GM21528 (cell line): ENCODE measurements around the gene BTK.
A peak's percentile ranks its signal among the peaks of the same experiment; 100 is the strongest.

Source experiments
- ATAC-seq: cut with Tn5 transposase; IDR thresholded peaks from one replicate; pipeline ENCODE4 v1.9.1; 2021; ENCODE audit warnings: mild to moderate bottlenecking, moderate library complexity; ENCODE audit not compliant: unreplicated experiment, low FRiP score

Gene BTK

DNA sequence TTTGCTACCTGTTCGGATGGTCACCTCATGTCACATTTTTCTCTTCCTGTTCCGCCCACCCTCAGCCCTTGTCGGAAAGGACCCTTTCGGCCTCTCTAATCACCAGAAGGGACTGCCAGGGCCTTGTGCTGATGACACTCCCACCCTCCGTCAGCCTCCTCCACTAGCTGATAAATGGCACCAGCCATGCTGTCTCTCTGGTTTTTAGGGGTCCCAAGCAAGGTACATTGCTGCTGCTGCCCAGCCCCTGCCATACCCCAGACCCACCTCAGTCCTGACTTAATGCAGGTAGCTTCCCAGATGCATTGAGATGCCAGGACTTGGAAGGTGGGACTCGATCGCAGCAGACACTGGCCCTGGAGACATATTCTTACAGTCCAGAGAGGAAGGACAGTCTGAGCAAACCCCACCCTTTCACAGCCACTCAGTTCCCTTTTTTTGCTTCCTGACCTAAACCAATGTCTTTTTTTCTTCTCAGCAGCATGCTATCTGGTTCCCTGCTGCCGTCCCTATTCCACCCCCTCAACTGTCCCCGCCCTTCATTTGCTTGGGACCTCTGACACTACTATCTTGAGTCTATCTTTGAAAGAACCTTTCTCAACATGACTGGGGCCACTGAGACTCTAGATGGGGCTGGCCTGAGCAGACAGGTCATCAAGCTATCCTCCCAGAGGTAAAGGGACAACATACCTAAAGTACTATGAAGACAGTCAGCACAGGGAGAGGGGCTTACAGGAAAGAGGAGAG lies at the start of gene BTK:
Gene BTK (minus strand): TSS at position 397 of the 747 bp plus-strand sequence. CDS start 10,907 bp downstream, outside the sequence.
- ATAC-seq = peak; percentile 74

DNA sequence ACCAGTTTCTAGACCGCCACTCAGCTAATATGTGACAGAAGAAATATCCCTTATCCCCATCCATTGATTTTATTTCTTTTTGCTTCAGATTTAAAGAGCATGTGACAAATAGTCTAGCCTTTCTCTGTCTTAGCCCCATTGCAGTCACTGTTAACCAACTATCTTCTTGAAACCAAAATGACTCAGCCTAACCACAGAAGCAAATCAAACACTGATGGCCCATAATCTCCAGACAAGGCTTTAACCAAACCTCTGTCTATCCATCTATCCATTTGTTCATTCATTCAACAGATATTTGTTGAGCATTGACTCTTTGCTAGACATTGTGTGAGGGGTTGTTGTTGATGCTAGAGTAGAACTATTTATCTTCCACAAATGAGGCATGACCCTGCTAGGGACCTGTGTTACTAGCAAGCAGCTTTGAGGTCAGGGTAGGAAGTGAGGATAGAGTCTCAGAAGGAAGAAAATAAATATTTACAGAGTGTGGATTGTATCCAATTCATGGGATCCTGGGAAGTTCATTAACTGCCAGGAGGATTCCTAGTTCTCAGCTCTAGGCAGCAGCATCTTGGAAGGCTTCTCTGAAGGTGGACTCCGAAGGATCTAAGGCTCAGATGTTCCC lies 44.6 kb upstream of the BTK start:
- peak; percentile 97 for ATAC-seq

DNA sequence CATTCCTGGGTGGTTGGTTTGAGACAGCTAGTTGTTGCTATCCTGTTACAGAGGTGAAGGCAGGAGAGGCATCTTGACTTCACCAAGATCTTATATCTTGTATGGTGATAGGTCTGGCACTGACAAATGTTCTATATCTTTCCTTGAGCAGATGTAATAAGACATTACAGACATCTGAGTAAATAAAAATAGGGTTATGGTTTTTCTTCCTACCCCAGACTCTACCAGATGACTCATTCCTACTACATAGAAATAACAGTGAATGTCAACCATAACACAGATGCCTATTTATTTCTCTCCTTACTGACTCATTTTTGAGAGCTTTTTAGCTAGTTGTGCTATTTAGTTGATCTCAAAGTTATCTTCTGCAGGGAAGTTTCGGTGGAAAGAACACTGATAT lies 43.9 kb upstream of the BTK start:
- peak; percentile 58 for ATAC-seq

DNA sequence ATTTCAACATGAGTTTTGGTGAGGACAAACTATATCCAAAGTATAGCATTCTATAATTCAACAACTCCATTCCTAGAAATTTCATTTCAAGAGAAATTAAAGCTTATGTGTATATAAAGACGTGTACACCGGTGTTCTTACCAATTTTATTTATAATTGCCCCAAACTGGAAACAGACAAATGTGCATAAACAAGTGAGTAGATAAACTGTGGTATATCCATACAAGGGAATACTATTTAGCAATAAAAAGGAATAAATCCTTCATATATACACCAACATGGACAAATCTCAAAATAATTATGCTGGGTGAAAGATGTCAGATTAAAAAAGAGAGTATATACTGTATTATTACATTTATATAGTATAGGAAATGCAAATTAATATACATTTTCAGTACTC lies 42.0 kb upstream of the BTK start:
- no peak for ATAC-seq

DNA sequence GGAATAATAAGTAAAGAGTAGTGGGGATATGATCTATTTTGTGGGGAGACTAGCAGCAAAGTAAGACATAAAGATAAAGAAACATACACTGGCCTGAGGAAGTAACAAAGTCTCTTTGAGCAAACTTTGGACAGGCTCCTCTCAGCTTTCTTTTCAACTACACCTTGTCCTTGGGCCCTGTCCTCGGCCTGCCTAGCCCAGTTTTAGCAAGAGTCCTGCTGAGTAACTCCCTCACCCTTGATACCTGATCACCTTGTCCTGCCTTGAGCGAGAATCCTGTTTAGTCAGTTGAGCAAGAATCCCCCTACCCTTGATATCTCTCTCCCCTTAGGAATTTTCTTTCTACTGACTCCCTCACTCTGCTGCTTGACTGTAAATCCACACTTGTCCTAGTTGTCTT lies 33.5 kb upstream of the BTK start:
- ATAC-seq = no peak

DNA sequence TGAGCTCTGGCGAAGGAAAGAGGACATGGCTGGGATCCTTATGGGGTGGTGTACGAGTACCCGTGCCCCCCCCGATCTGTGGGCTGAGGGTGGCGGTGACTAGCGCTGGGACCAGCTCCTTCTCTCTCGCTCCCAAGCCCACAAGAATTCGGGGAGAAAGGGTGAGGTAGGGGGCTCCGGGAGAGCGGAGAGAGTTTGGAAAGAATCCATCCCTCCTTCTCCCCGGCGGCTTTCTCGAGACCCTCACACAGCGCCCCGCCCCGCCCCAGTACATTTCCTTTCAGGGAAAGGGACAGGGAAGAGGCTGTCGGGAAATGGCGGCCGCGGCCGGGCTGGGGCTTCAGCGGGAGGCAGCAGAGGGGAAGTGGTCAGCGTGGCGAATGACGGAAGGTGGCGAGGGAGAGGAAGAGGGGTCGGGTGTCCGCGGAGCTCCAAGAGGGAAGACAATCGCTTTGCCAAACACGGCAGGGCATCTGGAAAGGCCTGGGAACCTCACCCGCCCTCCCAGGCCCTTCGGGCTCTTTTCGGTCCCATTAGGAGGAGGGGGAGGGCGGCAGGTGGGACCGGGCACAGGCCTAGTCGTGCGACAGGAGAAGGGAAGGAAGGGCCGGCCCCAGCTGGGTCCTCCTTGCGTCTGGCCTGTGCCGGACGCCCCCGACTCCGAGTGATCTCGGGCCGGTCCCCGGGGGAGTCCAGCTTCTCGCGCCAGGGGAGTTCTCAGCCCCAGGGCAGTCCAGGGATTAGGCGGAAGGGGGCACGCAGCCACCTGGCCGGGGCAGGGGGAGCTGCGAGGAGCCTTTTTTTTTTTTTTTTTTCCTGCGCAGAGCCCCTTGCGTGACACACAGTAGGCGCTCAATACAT lies 32.2 kb upstream of the BTK start:
- no peak for ATAC-seq

DNA sequence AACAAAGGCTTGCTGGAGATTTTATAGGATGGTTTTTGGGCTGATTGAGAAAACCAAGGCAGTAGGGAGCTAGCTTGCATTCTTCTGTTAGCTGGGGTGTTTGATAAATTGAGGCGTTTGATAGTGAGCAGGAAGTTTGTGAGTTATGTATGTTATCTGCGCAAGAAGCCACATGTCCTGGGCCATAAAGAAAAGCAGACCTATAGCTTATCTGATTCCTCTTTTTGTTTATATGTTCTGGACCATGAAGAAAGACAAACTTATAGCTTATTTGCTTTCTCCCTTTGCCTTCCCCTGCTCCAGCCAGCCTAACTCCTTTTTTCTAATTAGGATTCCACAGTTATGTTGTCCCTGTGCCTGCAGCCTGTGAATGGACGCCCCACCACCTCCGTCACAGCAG lies 31.2 kb upstream of the BTK start:
- no peak for ATAC-seq

DNA sequence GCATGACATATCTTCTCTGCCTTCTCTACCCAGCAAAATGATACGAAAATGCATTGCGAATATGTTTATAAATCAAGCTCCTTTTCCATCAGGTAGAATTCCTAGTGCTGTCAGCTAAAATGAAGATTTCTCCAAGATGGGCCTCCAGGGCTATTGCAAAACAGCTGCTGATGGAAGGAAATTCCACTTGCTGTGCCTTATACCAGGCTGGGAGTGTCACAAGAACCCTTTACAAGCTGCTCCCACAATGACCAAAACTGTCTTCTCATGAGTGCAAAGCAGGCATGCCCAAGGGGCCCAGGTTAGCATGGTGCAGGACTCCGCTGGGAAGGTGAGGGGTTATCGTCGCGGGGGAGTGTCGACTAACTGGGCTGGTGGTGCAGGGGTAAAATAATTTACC lies 30.7 kb upstream of the BTK start:
- ATAC-seq = no peak

DNA sequence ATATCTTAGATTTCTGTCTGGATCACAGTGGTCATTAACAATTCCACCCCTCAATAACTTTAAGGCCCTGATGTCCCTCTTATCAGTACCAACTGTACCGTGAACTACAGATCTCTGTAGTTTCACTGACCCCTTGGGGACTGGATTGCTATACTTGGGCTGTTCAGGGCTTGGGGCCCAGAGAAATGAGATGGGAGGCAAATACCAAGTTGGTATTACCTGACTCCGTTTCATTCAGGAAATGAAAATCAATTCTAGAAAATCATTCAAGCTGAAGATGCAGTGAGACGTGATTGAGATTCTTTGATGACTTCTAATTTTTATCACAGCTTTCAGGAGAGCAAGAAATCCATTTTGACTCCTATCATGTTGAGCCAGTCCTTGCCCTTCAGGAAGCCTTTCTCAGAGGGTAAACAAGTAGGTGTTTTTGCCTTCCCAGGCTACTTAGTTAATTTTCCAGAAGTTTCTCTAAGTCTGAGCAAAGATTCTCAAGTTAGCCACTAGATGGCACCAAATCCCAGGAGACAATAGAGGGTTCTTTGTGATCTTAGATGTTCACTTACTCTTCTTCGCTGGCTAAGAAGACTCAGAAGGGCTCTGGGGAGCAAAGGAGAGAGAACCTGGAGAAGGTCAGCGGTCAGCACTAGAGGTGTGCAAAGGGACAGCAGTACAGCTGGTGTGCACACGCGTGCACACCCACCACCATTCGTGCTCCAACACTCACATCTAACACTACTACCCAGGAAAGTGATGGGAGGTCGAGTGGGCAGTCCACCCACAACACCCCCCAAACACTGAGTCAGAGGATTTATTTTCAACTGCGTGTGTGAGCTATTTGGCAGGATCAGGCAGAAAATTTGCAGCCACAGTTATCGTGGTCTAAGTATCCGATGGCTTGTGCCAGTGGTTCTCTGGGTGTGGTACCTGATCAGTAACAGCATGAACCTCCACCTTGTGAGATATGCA lies 29.5 kb upstream of the BTK start:
- peak; percentile 56 for ATAC-seq

DNA sequence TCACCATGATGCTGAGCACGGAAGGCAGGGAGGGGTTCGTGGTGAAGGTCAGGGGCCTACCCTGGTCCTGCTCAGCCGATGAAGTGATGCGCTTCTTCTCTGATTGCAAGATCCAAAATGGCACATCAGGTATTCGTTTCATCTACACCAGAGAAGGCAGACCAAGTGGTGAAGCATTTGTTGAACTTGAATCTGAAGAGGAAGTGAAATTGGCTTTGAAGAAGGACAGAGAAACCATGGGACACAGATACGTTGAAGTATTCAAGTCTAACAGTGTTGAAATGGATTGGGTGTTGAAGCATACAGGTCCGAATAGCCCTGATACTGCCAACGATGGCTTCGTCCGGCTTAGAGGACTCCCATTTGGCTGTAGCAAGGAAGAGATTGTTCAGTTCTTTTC lies 26.0 kb upstream of the BTK start:
- no peak for ATAC-seq

DNA sequence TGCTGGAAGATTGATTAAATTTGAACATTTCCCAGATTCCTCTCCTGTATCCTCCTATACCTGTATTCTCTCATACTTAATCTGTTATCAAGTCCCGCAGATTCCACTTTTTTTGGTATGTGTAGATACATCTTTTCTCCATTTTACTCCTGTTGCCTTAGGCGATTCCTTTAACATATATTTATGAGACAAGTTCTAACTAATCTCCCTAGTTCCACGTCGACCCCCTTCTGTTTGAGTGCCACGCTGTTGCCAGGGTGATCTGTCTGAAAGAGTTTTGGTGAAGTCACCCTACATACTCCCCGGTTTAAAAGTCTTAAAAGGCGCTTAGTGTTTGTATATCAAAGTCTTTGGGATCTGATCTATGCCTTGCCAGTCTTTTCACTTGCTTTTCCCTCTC lies 24.5 kb upstream of the BTK start:
- no peak for ATAC-seq

DNA sequence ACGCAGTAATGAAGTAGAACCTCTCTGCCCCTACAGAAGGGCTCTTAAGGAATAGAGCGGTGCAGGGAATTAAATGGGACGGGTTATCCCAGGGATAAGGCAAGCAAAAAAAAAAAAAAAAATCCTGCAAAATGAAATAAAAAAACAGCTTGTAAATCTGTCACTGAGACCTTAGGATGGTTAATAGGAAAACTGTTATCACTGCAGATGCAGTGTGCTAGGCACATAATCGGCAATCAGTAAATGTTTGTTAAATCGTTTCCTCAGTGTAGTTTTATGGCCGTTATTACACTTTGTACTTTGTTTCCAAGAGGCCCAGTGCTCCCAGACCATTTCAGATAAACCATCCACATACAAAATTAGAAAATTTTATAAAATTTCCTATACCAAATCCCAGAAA lies 23.1 kb upstream of the BTK start:
- no peak for ATAC-seq

DNA sequence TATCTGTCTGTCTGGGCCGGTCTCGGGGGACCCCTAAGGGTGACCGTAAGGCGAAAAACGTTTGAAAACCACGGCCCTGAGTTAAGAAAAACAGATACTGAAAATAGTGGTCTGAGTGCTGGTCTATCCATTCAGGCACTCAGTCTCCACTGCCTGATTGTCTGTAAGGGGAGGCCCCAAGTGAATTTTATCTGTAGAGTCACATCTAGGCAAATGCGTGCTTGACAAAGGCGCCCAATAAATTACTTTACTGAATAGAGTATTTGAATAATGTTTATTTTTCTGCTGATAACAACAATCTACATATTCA lies 22.5 kb upstream of the BTK start:
- ATAC-seq = no peak

DNA sequence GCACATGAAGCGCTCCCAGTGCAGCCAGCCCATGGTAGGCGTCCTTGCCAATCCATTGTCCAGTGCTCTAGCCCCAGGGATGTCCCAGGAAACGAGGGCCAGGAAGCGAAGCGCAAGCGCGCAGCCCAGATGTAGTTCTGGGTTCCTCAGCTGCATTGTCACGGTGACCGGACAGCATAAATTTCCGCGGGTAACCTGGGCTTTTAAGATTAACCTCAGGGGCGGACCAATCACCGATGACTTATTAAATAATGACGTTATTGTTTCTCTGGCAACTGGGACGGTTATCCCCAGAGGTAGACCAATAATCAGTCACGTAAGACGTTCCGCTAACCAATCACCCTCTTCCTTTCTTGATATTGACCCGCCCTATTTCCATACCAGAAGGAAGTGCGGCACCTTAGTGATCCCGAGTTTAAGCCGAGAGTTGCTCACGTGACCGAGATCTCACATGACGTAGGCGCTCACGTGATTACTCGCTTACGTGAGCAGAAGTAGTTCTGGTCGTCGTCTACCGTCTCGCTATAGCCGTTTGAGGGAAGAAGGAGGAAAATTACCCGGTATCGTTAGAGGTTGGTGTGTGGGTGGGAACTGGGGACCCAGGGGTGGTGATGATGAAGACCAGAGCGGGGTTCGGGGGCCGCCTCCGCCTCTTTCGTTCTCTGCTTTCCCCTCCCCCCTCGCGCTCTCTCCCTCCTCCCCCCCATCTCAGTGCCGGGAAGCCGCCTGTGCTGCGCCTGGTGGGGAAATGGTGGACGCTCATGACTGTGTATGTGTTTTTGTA lies 21.9 kb upstream of the BTK start, which contains the start of the genes GLA and HNRNPH2:
Gene GLA (minus strand): TSS at position 178 of the 784 bp plus-strand sequence. CDS start 22 bp downstream, at position 156.
Gene HNRNPH2 (plus strand): TSS at position 475 of the 784 bp plus-strand sequence. CDS start 3,767 bp downstream, outside the sequence.
- ATAC-seq = peak; percentile 96

DNA sequence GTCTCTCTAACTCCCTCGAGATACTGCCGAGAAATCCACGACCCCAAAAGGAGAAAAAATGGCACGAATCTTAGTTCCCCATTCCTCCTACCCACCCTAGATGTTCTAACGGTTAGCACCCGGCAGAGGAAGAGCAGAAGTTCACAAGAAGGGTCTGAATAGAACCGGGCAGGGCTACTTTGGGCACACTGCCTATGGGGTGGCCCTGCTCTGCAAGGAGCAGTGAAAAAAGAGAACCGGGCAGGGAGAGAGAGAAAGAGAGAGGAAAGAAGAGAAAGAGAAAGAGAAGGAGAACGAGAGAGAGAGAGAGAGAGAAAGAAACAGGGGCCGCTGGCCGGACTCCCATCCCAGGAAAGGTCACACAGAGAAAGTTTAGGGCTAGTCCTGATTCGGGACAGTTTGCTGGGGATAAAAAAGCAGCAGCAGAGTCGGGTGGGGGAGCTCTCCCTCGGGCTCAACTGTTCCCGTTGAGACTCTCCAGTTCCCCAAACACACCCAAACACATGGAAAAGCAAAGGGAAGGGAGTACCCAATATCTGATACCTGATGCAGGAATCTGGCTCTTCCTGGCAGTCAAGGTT lies 21.3 kb upstream of the BTK start:
- ATAC-seq = peak; percentile 1

DNA sequence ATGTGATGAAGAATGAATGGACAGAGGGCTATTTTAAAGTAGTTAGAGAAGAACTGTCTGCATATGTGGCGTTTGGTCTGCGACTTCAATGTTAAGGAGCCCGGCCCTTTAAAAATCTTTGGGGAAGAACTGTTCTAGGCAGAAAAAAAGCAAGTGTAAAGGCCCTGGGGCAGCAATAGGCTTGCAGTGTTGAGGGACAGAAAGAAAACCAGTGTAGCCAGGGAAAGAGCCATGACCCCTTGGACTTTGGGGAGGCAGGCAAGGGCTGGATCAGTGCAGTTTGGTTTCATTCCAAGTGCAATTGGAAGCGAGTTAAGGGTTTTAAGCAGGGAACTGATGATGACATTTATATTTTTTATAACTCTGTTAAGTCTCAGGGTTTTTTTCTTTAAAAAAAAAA lies 13.8 kb upstream of the BTK start:
- no peak for ATAC-seq

DNA sequence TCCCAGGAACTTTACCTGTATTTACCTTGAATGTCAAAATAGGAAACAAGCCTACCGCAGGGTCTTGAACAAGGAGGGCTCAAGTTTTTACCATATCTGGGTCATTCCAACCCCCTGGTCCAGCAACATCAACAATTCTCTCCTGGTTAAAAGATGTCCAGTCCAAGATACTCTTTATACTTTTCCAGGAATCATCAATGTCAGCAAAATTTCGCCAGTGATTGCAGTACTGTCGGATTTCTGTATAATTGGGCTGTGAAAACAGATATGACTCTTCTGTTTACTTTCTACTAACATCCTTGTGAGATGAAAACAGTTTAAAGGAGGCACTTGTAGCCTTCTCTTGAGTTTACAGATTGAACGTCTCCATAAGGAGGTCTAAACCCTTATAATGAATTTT lies 12.7 kb upstream of the BTK start:
- no peak for ATAC-seq

DNA sequence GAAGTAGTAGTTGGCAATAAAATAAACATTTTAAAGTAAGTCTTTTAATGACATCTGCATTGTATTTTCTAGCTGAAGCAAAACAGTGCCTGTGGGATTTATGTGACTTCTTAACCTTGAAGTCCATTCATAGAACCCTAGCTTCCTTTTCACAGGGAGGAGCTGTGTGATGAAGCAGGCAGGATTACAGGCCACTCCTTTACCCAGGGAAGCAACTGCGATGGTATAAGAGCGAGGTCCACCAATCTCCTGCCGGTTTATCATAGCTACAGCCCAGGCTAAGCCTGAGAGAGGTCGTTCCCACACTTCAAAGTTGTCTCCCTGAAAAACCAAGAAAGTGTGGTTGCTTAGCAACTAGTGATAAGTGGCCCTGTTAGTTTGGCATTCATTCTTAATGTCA lies 11.8 kb upstream of the BTK start:
- ATAC-seq = no peak

DNA sequence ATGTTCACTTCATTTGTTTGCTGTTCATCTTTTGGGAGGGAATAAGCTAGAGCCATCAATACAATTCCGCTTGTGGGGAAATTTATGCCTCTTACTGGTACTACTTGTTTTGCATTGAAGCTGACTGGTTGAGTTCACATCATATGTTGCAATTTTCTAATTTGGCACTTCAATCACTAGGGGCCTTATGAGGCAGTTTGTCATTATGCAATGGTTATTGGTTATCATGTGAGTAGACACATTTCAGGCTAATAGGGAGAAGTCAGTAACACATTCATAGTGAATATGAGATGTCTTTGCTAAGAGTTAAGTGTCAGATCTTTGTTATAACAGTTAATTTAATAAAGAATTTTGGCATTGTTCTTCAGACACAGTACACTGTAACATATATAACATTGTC lies 9.8 kb upstream of the BTK start:
- ATAC-seq = no peak
